Left ventricle myocardium inferior (tissue), 1 donor: ENCODE results near the gene GAB2. TPM values are rescaled to one million over a fixed set of nuclear protein-coding genes. Genes with fewer than 3 reads are reported as not detected.

Experiments used
- DNase-seq: peaks from one replicate; pipeline ENCODE4 v3.0.0-alpha.2; 2020
- H3K27ac ChIP-seq: fragments of 200-600 bp; replicated peaks from 2 replicates; pipeline ENCODE4 v1.8.0; 2021
- H3K27me3 ChIP-seq: fragments of 200-600 bp; 2 replicates; pipeline ENCODE4 v1.8.0; 2021; ENCODE audit warnings: low read depth
- H3K36me3 ChIP-seq: fragments of 200-600 bp; 2 replicates; pipeline ENCODE4 v1.8.0; 2021
- H3K4me1 ChIP-seq: fragments of 200-600 bp; 2 replicates; pipeline ENCODE4 v1.8.0; 2021
- H3K4me3 ChIP-seq: fragments of 200-600 bp; 2 replicates; pipeline ENCODE4 v1.8.0; 2021; ENCODE audit warnings: mild to moderate bottlenecking, moderate library complexity
- H3K9me3 ChIP-seq: fragments of 200-600 bp; replicated peaks from 2 replicates; pipeline ENCODE4 v1.8.0; 2021
- intact Hi-C: fragments of 100-400 bp; cut with micrococcal nuclease; formaldehyde crosslinking; loops from one replicate; pipeline ENCODE4 v1.11.0; 2022
- total RNA-seq: library from RNA; stranded (reverse); fragmentation: NEBNext Ultra II Directional; extraction: Animal tissue kit (Norgen Biotek cat#: 25700); gene quantifications from one replicate; pipeline ENCODE4 v1.2.1, GENCODE V29; 2021
- TF ChIP-seq, protein P1 (sequence below): fragments of 200-600 bp; IDR thresholded peaks from 2 replicates; pipeline ENCODE4 v1.8.0; 2021; ENCODE audit warnings: antibody characterized with exemption, mild to moderate bottlenecking, borderline replicate concordance
- donor health status: DM: no; HTN: yes; CAD: no; lungs with severe emphysema.

GAB2 gene
- total RNA-seq, 1 donor from 2014 or later = 27.4 TPM

GRCh38 chr11:78427615-78428265 is 10.1 kb upstream of the GAB2 start:
- Histone ChIP-seq H3K9me3 (no peaks in the 10 kb centered on the region), H3K36me3 (no peaks in the 10 kb centered on the region), H3K4me3 (peak overlapping the region; percentile 29), H3K27ac (no peak overlapping the region), H3K27me3 (no peaks in the 10 kb centered on the region), H3K4me1 (peaks cover 14% of the 10 kb centered on the region)
- TF ChIP-seq, protein P1, sequence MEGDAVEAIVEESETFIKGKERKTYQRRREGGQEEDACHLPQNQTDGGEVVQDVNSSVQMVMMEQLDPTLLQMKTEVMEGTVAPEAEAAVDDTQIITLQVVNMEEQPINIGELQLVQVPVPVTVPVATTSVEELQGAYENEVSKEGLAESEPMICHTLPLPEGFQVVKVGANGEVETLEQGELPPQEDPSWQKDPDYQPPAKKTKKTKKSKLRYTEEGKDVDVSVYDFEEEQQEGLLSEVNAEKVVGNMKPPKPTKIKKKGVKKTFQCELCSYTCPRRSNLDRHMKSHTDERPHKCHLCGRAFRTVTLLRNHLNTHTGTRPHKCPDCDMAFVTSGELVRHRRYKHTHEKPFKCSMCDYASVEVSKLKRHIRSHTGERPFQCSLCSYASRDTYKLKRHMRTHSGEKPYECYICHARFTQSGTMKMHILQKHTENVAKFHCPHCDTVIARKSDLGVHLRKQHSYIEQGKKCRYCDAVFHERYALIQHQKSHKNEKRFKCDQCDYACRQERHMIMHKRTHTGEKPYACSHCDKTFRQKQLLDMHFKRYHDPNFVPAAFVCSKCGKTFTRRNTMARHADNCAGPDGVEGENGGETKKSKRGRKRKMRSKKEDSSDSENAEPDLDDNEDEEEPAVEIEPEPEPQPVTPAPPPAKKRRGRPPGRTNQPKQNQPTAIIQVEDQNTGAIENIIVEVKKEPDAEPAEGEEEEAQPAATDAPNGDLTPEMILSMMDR = no peak
- intact Hi-C loops = no loop called here
- DNase-seq = no peak

- Histone ChIP-seq H3K9me3 (no peaks in the 10 kb centered on the region), H3K27ac (no peak overlapping the region), H3K36me3 (no peaks in the 10 kb centered on the region), H3K27me3 (no peaks in the 10 kb centered on the region), H3K4me1 (peaks cover 5% of the 10 kb centered on the region), H3K4me3 (no peak overlapping the region)
- no peak for DNase-seq
- TF ChIP-seq, protein P1 = no peak
- intact Hi-C loops = no loop called here
Observed at GRCh38 chr11:78426845-78427244, 9.2 kb upstream of the GAB2 start.

DNA sequence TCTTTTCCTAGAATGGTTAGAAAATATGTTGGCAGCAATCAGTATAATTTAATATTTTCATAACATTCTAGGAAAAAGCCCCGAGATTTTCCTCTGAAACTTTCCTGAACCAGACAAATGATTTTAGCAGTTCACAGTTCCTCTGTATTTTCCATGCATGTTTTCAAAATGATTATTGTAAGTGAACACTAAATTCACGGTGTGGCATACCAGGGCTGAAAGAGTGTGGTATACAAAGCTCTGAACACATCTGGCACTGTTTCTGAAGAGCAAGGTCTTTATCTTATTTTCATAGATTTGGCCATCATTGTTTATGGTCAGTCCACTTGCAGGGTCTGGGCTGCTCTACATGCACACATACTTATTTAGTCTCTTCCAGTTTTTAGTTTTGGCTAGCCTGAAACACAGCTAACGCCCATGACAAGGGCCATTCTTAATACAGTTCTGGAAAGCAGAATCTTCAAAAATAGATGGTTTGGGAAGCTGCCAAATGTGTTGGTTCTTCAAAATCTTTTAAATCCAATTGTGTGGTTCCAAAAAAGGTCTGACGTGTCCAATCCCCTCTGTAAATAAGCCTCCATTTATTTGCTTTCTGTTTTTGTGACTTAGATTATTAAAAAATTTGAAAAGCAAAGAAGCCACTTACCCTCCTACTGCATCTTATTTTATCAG is 7.9 kb upstream of the GAB2 start:
- Histone ChIP-seq H3K36me3 (no peaks in the 10 kb centered on the region), H3K27me3 (no peaks in the 10 kb centered on the region), H3K9me3 (no peaks in the 10 kb centered on the region), H3K27ac (peak overlapping the region; percentile 21), H3K4me1 (peaks cover 11% of the 10 kb centered on the region), H3K4me3 (no peak overlapping the region)
- intact Hi-C loops = no loop called here
- no peak for DNase-seq
- TF ChIP-seq, protein P1 = no peak

DNA sequence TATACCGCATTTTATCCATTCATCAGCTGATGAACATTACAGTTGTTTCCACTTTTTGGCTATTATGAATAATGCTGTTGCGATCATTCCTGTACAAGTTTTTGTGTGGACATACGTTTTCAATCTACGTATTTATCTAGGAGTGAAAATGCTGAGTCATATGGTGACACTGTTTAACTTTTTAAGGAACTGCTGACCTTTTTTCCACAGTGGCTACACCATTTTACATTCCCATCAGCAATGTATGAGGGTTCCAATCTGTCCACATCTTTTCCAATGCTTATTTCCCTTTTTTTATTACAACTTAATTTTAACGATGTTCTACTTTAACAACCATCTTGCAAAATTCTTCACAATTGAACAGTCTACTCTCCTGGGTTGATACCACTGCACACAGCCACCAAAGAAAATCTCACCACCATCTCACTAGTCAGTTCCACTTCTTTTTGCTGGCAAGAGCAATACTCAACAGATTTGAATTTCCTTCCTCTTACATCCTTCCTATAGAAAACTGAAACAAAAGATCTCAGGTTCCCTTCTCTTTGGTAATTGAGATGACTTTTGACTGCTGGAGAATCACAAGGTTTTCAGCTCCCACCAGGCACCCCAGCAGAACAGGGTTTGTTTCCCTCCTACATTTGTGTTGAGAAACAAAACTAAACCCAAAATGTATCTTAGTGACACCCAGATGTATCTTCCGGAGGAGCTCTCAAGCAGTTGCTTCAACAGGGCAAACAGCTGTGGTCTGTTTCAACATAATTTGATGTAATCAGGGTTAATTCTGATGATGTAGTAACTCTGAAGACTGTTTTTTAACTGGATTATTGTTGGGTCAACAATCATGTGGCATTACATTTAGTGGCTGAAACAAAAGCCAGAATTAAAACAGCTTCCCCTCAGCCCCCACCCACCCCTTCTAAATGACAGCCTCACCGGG is 7.0 kb upstream of the GAB2 start:
- H3K27me3 ChIP-seq = no peaks in the 10 kb centered on the region
- H3K4me3 ChIP-seq = no peak overlapping the region
- TF ChIP-seq, protein P1 = no peak
- peaks cover 21% of the 10 kb centered on the region for H3K4me1 ChIP-seq
- H3K36me3 ChIP-seq = no peaks in the 10 kb centered on the region
- peak overlapping the region; percentile 21 for H3K27ac ChIP-seq
- no peaks in the 10 kb centered on the region for H3K9me3 ChIP-seq
- DNase-seq = no peak
- intact Hi-C loops = loop anchor here (5.0 kb wide), 1 partner anchor 197 kb away; no protein-coding TSS in a partner anchor

GRCh38 chr11:78423241-78423640 is 5.6 kb upstream of the GAB2 start:
- H3K27ac ChIP-seq = no peak overlapping the region
- H3K36me3 ChIP-seq = no peaks in the 10 kb centered on the region
- no peak overlapping the region for H3K4me3 ChIP-seq
- H3K27me3 ChIP-seq = no peaks in the 10 kb centered on the region
- no peak for DNase-seq
- H3K4me1 ChIP-seq = peaks cover 33% of the 10 kb centered on the region
- intact Hi-C loops = loop anchor here (5.0 kb wide), 1 partner anchor 196 kb away; no protein-coding TSS in a partner anchor
- no peaks in the 10 kb centered on the region for H3K9me3 ChIP-seq
- TF ChIP-seq, protein P1 = no peak
